NCI-H2081 treated with DMSO at 0.1 percent for 48 hours (cell line): ENCODE data around the gene ACTL10.
"Not testable (repeated sequence)": the region's sequence is repeated elsewhere in the genome, so short reads cannot be mapped to it uniquely, and the experiment has no call there.

Source experiments
- DNase-seq: peaks from one replicate; lab custom pipeline; 2025; lab: John Stamatoyannopoulos, UW

The ACTL10 gene

DNA sequence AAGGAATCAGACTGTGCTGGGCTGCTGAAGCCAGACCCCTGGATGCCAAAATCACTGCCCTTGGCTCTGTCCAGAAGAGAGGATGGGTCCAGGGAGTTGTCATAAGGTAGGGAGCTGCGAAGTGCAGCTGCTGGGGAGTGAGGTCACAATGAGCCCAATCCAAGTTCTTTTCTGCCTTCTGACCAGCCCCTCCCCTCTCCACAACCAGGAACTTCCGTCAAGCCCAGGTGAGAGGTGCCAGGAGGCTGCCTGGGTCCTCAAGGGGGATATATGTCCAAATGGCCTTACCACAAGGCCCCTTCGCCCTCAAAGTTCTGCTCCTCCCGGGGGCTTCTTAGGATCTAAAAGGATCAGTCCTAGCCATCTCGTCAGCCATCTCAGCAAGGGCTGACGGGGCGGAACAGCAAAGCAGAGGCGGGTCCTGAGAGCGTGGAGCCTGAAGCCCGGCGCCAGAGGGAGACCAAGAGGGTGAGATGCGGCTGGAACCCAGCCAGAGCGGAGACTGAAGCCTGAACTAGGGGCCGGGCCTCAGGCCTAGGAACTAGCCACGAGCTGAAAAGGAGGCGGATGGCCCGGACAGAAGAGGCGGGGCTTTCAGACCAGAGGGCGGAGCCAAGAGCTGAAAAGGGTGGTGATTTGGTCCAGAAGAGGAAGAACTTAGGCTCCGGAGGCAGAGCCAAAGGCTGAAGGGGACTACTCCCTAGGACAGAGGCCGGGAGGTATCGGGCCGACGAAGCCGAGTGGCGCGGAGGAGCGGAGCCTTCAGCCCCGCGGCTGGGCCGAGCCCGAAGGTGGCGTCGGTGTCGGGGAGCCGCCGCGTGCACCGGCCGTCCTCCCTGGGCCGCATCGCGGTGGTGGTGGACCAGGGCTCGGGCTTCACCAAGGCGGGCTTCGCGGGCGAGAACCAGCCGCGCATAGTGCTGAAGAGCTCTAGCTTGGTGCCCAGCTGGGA, at the start of gene ACTL10:
Gene ACTL10 (plus strand): TSS at position 651 of the 952 bp plus-strand sequence. CDS start 555 bp downstream, outside the sequence.
- DNase-seq = peak; percentile 73

GRCh38 chr20:33621717-33622400, 44.9 kb upstream of the ACTL10 start:
- no peak for DNase-seq

- no peak for DNase-seq
Measured at GRCh38 chr20:33622705-33623365, 43.9 kb upstream of the ACTL10 start.

GRCh38 chr20:33624399-33624798, 42.3 kb upstream of the ACTL10 start:
- no peak for DNase-seq

DNA sequence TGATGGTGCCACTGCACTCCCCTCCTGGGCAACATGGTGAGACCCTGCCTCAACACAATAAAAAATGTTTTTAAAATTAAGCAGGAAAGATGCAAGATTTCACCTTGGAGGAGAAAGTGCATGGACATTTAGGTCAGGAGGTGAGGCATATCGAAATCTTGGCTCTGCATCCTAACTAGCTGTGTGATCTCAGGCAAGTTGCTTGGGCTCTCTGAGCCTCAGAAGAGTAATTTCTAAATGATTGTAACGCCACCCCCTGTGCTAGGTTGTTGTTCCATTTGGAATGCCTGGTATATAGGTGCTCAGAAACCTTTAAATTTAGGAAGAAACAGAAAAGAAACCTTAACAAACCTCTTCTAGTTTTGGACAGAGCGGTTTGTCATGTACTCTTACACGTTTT, 40.6 kb upstream of the ACTL10 start:
- no peak for DNase-seq

DNA sequence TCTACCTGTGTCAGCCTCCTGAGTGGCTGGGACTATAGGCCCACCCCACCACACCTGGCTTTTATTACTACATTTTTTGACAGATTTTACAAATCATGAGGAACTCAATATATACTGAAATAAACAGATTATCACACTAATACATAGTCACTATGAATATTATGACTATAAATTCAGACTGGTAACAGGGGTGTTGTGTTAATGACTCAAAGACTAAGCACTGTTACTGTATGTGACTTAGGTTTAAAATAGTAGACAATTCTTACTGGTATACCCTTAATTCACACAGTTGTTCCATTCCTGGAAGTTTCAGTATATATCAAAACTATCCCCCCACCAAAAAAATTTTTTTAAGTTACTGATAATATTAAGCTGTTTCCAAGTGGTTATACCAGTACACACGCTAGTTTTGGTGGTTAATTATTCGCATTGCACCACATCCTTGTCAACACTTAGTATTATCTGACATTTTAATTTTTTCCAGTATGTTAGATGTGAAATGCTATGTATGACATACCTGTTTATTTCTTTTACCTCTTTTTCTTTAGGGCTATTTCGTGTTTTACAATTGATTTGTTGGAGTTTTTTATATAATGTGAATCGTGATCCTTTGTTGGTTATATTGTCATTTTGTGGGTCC, 39.0 kb upstream of the ACTL10 start:
- DNase-seq = no peak

DNA sequence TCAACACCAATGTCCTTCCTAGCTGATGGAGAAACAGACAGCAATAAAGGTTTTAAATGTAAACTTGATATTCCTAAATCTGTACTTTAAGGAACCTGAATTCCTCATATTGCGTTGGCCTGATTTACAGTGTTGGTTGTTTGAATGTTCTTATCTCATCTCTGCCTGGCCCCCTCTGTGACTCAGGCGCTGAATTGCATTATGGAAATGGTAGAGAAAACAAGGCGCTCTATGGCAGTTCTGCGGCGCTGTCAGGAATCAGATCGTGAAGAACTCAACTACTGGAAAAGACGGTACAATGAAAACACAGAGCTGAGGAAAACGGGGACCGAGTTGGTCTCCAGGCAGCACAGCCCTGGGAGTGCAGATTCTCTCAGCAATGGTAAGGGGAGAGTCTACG, 37.2 kb upstream of the ACTL10 start:
- no peak for DNase-seq

- DNase-seq = no peak
Measured at GRCh38 chr20:33629979-33630378, 36.8 kb upstream of the ACTL10 start.

GRCh38 chr20:33630507-33630906, 36.2 kb upstream of the ACTL10 start:
- DNase-seq = no peak

GRCh38 chr20:33631910-33632309, 34.8 kb upstream of the ACTL10 start:
- DNase-seq = not testable (repeated sequence)

DNA sequence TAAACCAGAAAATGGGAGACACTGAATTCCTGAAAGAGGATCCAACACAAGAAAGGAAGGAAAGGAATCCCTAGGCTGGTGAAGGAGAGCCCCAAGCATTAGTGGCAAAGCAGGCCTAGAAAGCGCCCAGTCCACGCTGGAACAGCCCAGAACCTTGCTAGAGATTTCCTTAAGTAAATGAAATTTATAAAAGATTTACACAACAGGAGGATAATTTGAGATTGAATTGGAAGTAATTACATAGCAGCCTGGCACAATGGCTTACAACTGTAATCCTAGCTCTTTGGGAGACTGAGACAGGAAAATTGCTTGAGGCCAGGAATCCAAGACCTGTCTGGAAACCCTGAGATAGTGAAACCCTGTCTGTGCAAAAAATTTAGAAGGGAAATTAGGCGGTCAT, 31.4 kb upstream of the ACTL10 start:
- DNase-seq = no peak

GRCh38 chr20:33636776-33637175, 30.0 kb upstream of the ACTL10 start:
- DNase-seq = no peak

DNA sequence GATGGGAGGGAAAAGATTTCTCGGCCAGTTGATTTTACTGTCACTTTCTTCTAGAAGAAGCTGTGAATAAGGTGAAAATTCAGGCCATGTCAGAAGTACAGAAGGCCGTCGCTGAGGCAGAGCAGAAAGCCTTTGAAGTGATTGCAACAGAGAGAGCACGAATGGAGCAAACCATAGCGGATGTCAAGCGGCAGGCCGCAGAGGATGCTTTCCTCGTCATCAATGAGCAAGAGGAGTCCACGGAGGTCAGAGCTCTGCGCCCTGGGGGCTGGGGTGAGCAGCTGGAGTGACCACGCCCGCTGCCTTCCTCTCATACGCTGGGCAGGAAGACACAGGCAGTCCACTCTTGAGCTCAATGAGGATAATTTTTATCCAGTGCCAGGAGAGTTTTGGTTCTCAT, 26.5 kb upstream of the ACTL10 start:
- DNase-seq = no peak

- no peak for DNase-seq
Measured at GRCh38 chr20:33644313-33645071, 22.3 kb upstream of the ACTL10 start.

DNA sequence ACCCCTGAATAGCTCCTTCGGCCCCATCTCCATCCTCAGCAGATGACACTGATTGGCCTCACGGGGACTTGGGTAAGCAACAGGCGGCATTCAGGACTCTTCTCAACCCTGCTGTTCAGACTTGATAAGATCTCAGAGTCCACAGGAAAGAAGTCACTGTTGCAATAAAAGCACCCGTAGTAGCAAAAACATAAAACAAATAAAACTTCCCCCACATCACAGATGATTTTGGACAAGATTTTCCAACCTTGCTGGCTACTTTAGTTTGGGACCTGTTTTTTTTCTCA, 21.7 kb upstream of the ACTL10 start:
- no peak for DNase-seq

DNA sequence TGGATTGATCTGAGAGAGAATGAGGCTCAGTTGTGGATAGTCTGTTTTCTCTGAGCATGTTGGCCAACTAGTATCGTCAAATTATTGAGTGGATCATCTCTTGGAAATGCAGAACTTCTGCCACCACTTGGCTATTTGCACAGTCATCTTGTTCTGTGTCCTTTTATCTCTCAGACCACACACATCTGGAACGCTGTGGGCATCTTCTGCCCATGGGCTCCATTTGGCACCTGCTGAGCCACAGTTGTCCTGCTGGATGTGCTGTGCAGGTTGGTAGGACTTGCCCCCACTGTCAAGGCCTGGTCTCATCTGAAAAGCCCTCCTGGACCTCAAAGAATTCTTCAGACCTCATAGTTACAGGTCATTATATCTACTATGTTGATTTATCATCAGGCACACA, 21.3 kb upstream of the ACTL10 start:
- no peak for DNase-seq

DNA sequence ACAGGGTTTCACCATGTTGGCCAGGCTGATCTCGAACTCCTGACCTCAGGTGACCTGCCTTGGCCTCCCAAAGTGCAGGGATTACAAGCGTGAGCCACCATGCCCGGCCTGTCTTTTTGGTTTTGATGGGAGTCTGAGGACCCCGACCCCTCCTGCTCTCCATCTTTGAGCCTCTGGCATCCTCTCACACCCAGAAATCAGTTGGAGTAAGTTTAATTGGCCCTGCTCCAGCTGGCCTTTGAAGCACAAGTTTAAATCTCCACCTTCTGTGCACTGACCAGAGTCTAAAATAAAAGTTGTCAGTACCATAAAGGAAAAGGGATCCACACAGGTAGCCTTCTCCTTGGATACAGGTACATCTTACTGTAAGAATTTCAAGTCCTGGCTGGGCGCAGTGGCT, 20.6 kb upstream of the ACTL10 start:
- no peak for DNase-seq

GRCh38 chr20:33646959-33647602, 19.7 kb upstream of the ACTL10 start:
- DNase-seq = not testable (repeated sequence)

DNA sequence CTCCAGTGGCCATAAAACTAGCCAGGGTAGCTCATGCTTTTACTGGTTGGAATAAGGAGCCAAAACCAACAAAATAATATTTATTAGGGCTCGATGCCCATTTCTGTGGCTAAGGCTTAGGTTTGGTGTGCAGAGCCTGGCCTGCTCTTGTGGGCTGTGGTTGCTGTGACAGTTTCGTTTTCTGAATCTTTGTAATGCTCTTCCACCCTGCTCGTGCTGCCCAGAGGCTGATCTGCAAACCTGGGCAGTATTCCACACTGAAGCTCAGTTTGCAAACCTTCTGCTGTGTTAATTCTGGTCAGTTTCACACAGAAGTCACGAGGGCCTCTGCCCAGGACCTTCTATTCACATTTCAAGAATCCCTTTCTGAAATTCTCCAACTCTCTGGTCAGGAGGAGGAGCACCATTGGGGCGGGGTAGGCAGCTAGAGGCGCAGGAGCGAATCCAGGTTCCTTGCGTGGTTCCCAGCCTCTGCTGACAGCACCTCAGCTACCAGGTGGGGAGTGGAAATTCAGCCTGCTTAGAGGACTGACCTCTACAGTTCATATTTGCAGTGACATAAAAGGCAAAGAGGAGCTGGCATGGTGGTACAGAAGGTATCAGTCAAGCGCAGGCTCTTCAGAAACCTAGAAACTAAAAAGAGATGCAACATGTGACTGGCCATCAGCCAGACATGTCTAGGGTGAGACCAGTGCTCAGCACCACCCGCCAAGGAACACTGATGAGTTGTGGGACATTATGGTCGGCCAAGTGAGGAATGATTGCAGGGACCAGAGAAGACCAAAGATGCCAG, 18.9 kb upstream of the ACTL10 start:
- no peak for DNase-seq

DNA sequence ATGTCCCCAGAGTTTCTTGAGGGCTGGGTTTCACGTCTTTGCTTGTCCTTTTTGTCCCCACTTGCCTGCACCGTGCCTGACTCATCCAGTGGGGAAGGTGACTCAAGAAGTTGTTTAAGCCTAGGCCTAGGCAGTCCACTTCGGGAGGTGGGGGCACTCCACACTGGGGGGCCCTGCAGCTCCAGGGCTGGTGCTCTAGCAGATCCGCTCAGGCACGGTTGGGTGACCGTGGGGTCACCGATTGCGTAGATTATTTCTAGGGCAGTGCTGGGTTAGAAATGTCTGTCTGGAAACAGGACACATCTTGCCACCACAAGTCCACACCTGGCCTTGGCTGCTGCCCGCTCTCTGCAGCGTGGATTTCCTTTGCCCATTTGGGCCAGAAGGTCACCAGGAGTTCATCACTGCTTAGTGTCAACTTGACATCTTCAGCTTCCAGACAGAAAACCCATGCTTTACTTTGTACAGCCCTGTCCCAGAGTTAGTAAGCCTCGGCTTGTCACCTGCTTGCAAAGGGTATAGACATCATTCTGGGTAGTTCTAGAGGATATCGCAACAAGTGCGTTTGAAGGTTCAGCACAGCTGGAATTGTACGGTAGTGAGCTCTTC, 18.2 kb upstream of the ACTL10 start:
- DNase-seq = no peak
